GDM1 (cell line): ENCODE measurements around the gene TRANK1.

Source experiments
- DNase-seq: peaks from one replicate; lab custom pipeline; 2025; lab: John Stamatoyannopoulos, UW

Gene TRANK1

GRCh38 chr3:36800533-36801116 is 144.2 kb downstream of the TRANK1 start:
- DNase-seq, result no peak

GRCh38 chr3:36796881-36797280 is 148.0 kb downstream of the TRANK1 start:
- DNase-seq, result no peak

DNA sequence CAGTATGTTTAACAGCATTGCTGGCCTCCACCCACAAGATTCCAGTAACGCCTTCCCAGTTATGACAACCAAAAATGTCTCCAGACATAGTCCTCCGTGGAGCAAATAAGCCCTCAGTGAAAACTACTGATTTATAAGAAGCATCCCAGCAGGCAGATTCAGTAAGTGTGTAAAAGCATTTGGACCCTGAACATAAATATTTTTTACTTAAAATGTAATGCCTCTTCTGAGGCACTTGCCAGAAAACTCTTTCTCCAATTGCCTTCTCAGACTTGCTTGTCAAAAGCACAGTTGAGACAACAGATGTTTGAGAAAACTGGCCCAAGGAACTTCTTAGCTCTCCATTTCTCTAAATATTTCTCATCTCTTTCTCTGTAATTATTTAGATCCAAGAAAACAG is 148.7 kb downstream of the TRANK1 start:
- DNase-seq, result no peak

DNA sequence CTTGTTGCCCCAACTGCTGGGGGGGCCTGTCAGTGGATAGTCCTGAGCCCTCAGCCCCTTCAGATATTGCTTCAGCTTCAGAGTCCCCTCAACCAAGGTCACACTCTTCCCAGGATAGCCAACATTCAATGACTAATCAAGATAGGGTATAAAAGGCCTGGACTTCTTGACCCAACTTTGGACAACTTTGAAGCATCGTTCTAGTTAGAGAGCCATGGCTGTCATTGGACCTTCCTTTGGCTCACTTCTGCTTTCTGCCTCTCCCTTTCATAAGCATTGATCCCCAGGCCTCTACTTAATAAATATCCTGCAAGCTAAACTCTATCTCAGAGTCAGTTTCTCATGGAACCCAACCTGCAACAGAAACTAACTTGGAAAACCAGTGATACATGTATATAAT is 149.2 kb downstream of the TRANK1 start:
- no peak for DNase-seq

DNA sequence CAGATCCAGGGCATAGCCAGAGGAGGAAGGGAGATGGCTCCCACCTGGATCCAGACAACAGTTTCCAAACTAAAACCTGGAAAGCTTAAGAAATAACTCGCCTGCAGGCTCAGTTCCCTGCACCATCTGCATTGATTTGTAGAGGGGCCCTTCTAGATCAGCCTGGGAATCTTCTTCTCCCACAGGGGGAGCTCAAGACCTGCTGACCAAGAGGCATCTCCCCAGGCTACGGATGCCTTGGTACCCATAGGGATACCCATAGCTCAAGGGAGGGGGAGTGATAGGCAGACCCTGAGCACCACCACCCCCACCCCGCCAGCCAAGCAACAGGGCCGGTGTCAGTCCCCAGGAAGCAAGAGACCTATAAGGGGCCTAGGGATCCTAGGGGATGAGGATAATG is 152.5 kb downstream of the TRANK1 start:
- peak; percentile 1 for DNase-seq

GRCh38 chr3:36790765-36791164 is 154.1 kb downstream of the TRANK1 start:
- no peak for DNase-seq

GRCh38 chr3:36786921-36787890 is 157.6 kb downstream of the TRANK1 start:
- no peak for DNase-seq

- no peak for DNase-seq
Measured at GRCh38 chr3:36784138-36784635, 160.7 kb downstream of the TRANK1 start.

DNA sequence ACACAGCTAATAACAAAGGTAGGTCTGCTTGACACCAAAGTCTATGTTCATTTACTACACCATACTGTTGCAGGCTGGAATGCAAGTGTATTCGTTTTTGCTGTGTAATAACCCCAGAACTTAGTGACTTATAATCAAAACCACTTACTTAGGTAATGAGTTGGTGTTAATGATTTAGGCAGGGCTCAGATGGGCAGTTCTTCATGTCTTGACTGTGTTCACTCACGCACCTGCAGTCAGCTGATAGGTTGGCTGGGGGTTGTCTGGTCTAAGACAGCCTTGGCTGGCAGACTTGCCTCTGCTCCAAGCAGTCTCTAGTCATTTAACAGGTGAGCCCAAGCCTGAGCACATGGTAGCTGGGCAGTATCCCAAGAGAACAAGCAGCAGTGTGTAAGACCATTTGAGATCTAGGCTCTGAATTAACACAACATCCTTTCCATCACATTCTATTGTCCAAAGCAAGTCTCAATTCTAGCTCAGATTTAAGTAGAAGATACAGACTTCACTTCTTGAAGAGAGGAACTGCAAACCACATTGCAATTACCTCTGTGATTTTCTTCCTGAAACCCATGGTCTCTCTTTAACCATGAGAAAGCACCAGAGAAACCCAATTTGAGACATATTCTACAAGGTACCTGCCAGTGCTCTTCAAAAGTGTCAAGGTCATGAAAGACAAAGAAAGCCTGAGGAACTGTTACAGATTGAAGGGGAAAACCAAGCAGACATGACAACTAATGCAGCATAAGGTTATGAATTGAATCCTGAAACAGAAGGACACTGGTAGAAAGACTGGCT is 167.2 kb downstream of the TRANK1 start:
- no peak for DNase-seq
